RWPE1 (cell line): Measurements from ENCODE around the gene NOS1AP.
"Not testable (repeated sequence)": the region's sequence is repeated elsewhere in the genome, so short reads cannot be mapped to it uniquely, and the experiment has no call there.

Source experiments
- CTCF ChIA-PET: fragments of 350-600 bp; sonication (Branson Sonifier 250); formaldehyde crosslinking; extraction: SDS; loops from one replicate; lab custom pipeline; 2021; lab: Yijun Ruan, JAX
- POLR2A ChIA-PET: fragments of 400-600 bp; formaldehyde crosslinking; extraction: SDS; loops from one replicate; lab custom pipeline; 2020; ENCODE audit warnings: antibody characterized with exemption; ENCODE audit not compliant: low non-redundant PET; lab: Yijun Ruan, JAX
- DNase-seq: peaks from one replicate; pipeline ENCODE4 v3.0.0; 2012; ENCODE audit warnings: low spot score
- H3K27ac ChIP-seq: fragments of 450-650 bp; 2 replicates; pipeline ENCODE4 v1.5.1; 2017
- TF ChIP-seq, protein P1 (sequence below): fragments of 450-650 bp; conservative IDR thresholded peaks from 2 replicates; pipeline ENCODE4 v1.5.1; 2017; ENCODE audit warnings: low read depth, mild to moderate bottlenecking

NOS1AP gene

GRCh38 chr1:162062542-162063015 lies 6.9 kb upstream of the NOS1AP start:
- CTCF ChIA-PET, result interaction anchor here (0.6 kb wide), 1 partner anchor 443 kb away, joined by 6 read pairs; no protein-coding TSS in a partner anchor
- POLR2A ChIA-PET, result no interaction called here

DNA sequence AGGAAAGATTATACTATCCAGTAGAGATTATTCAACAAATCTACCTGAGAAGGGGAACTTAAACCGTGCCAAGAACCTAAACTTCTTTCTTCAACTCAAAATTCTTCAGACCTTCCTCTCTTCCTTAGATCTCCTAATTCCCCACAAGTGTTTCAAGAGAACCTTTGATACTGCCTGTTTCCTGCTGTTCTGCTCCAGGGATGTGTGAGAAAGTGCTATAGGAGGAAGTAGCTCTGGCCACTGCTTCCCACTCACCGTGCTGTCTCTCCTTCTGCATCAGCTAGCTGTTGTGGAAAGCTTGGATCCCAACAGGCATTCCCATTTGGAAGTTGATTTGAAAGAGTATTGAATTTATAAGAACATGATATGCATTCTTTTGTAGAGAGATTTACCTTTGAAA lies 4.5 kb upstream of the NOS1AP start:
- DNase-seq, result no peak
- POLR2A ChIA-PET, result no interaction called here
- no peak overlapping the region for H3K27ac ChIP-seq
- TF ChIP-seq, protein P1, sequence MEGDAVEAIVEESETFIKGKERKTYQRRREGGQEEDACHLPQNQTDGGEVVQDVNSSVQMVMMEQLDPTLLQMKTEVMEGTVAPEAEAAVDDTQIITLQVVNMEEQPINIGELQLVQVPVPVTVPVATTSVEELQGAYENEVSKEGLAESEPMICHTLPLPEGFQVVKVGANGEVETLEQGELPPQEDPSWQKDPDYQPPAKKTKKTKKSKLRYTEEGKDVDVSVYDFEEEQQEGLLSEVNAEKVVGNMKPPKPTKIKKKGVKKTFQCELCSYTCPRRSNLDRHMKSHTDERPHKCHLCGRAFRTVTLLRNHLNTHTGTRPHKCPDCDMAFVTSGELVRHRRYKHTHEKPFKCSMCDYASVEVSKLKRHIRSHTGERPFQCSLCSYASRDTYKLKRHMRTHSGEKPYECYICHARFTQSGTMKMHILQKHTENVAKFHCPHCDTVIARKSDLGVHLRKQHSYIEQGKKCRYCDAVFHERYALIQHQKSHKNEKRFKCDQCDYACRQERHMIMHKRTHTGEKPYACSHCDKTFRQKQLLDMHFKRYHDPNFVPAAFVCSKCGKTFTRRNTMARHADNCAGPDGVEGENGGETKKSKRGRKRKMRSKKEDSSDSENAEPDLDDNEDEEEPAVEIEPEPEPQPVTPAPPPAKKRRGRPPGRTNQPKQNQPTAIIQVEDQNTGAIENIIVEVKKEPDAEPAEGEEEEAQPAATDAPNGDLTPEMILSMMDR, result no peak
- CTCF ChIA-PET, result interaction anchor here (0.5 to 0.7 kb wide), 2 partner anchors 10 to 154 kb away, joined by 3 read pairs; no protein-coding TSS in a partner anchor

More at GRCh38 chr1:162062542-162063015, 6.9 kb upstream of the NOS1AP start:
- no peak overlapping the region for H3K27ac ChIP-seq
- TF ChIP-seq, protein P1, result no peak
- no peak for DNase-seq

DNA sequence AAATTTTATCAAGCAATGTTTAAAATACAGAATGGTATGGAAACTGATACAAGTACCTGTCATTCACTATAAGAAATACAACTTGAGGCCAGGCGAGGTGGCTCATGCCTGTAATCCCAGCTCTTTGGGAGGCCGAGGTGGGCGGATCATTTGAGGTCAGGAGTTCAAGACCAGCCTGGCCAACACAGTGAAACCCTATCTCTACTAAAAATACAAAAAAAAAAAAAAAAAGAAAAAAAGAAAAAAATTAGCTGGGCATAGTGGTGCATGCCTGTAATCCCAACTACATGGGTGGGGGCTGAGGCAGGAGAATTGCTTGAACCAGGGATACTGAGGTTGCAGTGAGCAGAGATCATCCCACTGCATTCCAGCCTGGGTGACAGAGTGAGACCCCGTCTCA lies 2.7 kb upstream of the NOS1AP start:
- CTCF ChIA-PET, result interaction anchor here (1.1 kb wide), 1 partner anchor 11 kb away, joined by 4 read pairs; no protein-coding TSS in a partner anchor
- POLR2A ChIA-PET, H3K27ac ChIP-seq, DNase-seq: not testable (repeated sequence)

DNA sequence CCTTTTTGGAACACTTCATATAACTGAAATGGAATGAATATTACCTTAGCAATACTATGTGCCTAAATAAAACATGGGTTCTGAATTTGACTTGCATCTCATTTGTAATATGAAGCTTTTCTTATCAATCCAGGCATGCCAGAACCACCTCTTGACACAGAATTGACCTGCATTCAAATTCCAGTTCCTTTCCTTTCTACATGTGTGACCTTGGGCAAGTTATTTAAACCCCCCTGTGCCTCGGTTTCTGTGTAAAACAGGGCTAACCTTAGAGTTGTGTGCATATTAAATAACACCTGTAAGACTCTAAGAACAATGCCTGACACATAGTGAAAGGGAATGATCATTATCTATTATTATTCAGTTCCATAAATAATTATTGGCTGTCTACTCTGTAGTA lies 2.0 kb upstream of the NOS1AP start:
- no peak for DNase-seq
- H3K27ac ChIP-seq, result no peak overlapping the region
- TF ChIP-seq, protein P1, result no peak
- POLR2A ChIA-PET, result no interaction called here
- CTCF ChIA-PET, result interaction anchor here (1.1 kb wide), 1 partner anchor 11 kb away, joined by 4 read pairs; no protein-coding TSS in a partner anchor

DNA sequence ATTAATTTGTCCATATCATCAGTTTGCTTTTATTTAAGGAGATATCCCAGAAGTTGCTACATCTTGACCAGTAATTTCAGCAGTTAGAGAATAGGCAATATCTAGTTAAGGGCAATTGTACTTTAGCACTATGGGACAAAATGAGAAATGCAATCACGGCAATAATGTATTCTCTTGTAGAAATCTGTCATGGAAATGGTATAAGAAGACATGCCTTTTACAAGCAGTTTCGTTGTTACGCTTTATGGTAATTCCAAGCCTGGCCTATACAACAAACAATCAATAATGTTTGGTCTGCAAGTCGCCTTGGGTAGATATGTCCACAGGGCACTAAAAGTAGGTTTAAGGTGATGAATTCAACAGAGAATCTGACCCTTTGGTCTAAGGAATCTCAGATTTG lies 1.2 kb upstream of the NOS1AP start:
- POLR2A ChIA-PET, result no interaction called here
- TF ChIP-seq, protein P1, result no peak

DNA sequence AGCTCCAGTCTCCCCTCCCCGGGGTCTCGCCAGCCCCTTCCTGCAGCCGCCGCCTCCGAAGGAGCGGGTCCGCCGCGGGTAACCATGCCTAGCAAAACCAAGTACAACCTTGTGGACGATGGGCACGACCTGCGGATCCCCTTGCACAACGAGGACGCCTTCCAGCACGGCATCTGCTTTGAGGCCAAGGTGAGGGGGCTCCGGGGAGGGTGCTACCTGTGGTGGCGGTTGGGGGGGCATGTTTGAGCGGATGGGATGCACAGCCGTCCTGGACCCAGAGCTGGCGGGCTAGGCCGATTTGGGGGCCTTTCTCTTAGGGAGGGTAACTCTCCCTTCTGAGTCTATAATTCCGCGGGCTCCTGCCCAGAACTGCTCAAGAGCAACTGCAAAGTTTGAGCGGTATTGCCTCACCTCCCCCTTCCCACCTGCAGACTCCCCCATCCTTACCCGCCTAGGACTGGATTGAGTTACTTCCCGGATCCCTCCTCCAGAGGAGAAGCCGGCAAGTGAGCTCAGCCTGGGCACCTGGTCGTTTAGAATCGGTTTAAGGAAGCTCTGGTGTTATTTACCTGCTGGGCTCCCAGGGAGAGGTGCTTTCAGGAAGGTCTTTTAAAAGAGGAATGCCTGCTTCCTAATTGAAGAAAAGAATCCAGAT lies 730 bp downstream of the NOS1AP start:
- ChIA-PET POLR2A (no interaction called here), CTCF (interaction anchor here (0.5 to 2.2 kb wide), 4 partner anchors 11 to 239 kb away, joined by 3 to 9 read pairs (median 4); no protein-coding TSS in a partner anchor)
- TF ChIP-seq, protein P1, result no peak
- peak; percentile 37 for DNase-seq
- H3K27ac ChIP-seq, result no peak overlapping the region

More for the DNA sequence above, 1.2 kb upstream of the NOS1AP start:
- DNase-seq, result no peak
- CTCF ChIA-PET, result interaction anchor here (0.6 to 2.2 kb wide), 2 partner anchors 12 to 42 kb away, joined by 3 to 9 read pairs; no protein-coding TSS in a partner anchor
- no peak overlapping the region for H3K27ac ChIP-seq

- no peak overlapping the region for H3K27ac ChIP-seq
- POLR2A ChIA-PET, result no interaction called here
- DNase-seq, result no peak
These were observed 1.3 kb downstream of the NOS1AP start for GRCh38 chr1:162070825-162071224.

More at GRCh38 chr1:162070825-162071224, 1.3 kb downstream of the NOS1AP start:
- CTCF ChIA-PET, result interaction anchor here (0.5 to 0.6 kb wide), 2 partner anchors 11 to 107 kb away, joined by 3 to 4 read pairs; no protein-coding TSS in a partner anchor
- TF ChIP-seq, protein P1, result no peak
